K562 (cell line): ENCODE measurements around the gene ZNF490. TPM values are rescaled to one million over a fixed set of nuclear protein-coding genes. Genes with fewer than 3 reads are reported as not detected.

Source experiments
- ARID3A ChIP-seq: IDR thresholded peaks from 2 replicates; pipeline ENCODE4 v1.6.1; 2012; ENCODE audit warnings: low read depth, low read length, improper control_type of control experiment, borderline replicate concordance
- ARNT ChIP-seq, 2 experiments: fragments of 450-650 bp; IDR thresholded peaks; 2 replicates each; pipeline ENCODE4 v1.6.1; 2016; ENCODE audit warnings: mild to moderate bottlenecking in 1 of 2
- CHCHD3 ChIP-seq: fragments of 250-450 bp; sonication (Bioruptor Pico); IDR thresholded peaks from 2 replicates; pipeline ENCODE4 v2.1.2; 2022; ENCODE audit warnings: mild to moderate bottlenecking
- DPF2 ChIP-seq: fragments of 450-650 bp; IDR thresholded peaks from 2 replicates; pipeline ENCODE4 v1.6.1; 2016
- ESRRA ChIP-seq: fragments of 450-650 bp; IDR thresholded peaks from 2 replicates; pipeline ENCODE4 v1.6.1; 2014; ENCODE audit warnings: low read depth, mild to moderate bottlenecking, moderate library complexity, borderline replicate concordance
- GTF2F1 ChIP-seq: IDR thresholded peaks from 2 replicates; pipeline ENCODE4 v1.6.1; 2011; ENCODE audit warnings: low read depth, low read length, improper control_type of control experiment
- HDAC3 ChIP-seq: fragments of 450-650 bp; IDR thresholded peaks from 2 replicates; pipeline ENCODE4 v1.6.1; 2018; ENCODE audit warnings: borderline replicate concordance, mild to moderate bottlenecking, moderate library complexity; ENCODE audit not compliant: partially characterized antibody
- KLF10 ChIP-seq: fragments of 250-450 bp; sonication (Bioruptor Pico); IDR thresholded peaks from 2 replicates; pipeline ENCODE4 v1.6.1; 2021; ENCODE audit warnings: matching md5 sums
- NCOA1 ChIP-seq: fragments of 450-650 bp; IDR thresholded peaks from 2 replicates; pipeline ENCODE4 v1.6.1; 2016; ENCODE audit warnings: low read depth
- NCOA2 ChIP-seq, 2 experiments: fragments of 450-650 bp; IDR thresholded peaks; 2 replicates each; pipeline ENCODE4 v1.6.1; 2018; ENCODE audit warnings: mild to moderate bottlenecking in 2 of 2, moderate library complexity in 1 of 2; ENCODE audit not compliant: partially characterized antibody in 2 of 2
- NFRKB ChIP-seq: fragments of 450-650 bp; IDR thresholded peaks from 2 replicates; pipeline ENCODE4 v1.6.1; 2016; ENCODE audit warnings: low read depth
- POLR3G ChIP-seq: IDR thresholded peaks from 2 replicates; pipeline ENCODE4 v1.6.1; 2011; ENCODE audit not compliant: insufficient read length, insufficient replicate concordance; ENCODE audit errors: extremely low read depth
- RBM25 ChIP-seq: fragments of 200-400 bp; formaldehyde crosslinking; IDR thresholded peaks from 2 replicates; pipeline ENCODE4 v1.6.1; 2018; ENCODE audit warnings: low read length, low read depth, moderate library complexity; ENCODE audit not compliant: severe bottlenecking
- TEAD1 ChIP-seq, 2 experiments: fragments of 450-650 bp in 1 of 2; sonication (generic) in 1 of 2; formaldehyde crosslinking; IDR thresholded peaks; 2 replicates each; pipeline versions ENCODE4 v1.4.0 to v1.8.0; 2020 to 2022; ENCODE audit warnings: mild to moderate bottlenecking in 2 of 2, missing genetic modification reagents in 1 of 2
- TEAD4 ChIP-seq, 2 experiments: sonication (generic) in 1 of 2; formaldehyde crosslinking in 1 of 2; IDR thresholded peaks; 2 replicates each; pipeline versions ENCODE4 v1.6.1 to v1.8.0; 2012 to 2022; ENCODE audit warnings: borderline replicate concordance in 1 of 2, inconsistent platforms in 1 of 2, low read length in 1 of 2, mild to moderate bottlenecking in 1 of 2, missing genetic modification reagents in 1 of 2
- TSC22D4 ChIP-seq: fragments of 450-650 bp; IDR thresholded peaks from 2 replicates; pipeline ENCODE4 v1.6.1; 2016; ENCODE audit warnings: missing genetic modification characterization, missing biosample characterization, control low read depth
- ZBTB17 ChIP-seq: fragments of 450-650 bp; formaldehyde crosslinking; IDR thresholded peaks from 2 replicates; pipeline ENCODE4 v1.4.0; 2020; ENCODE audit warnings: mild to moderate bottlenecking
- ZNF146 ChIP-seq: IDR thresholded peaks from one replicate; pipeline ENCODE4 v1.6.1; 2018; ENCODE audit warnings: missing compliant biosample characterization; ENCODE audit not compliant: unreplicated experiment
- ZNF3 ChIP-seq: fragments of 250-450 bp; sonication (Bioruptor Pico); IDR thresholded peaks from 2 replicates; pipeline ENCODE4 v1.5.0; 2021; ENCODE audit warnings: mild to moderate bottlenecking, moderate library complexity
- ZNF316 ChIP-seq: fragments of 450-650 bp; IDR thresholded peaks from 2 replicates; pipeline ENCODE4 v1.6.1; 2016
- ZNF324 ChIP-seq: fragments of 250-450 bp; sonication (Bioruptor Pico); IDR thresholded peaks from 2 replicates; pipeline ENCODE4 v1.4.0; 2020; ENCODE audit warnings: mild to moderate bottlenecking
- ZNF740 ChIP-seq, 3 experiments: fragments of 200-800 bp in 1 of 3; sonication (Bioruptor generic) in 1 of 3; sonication (generic) in 1 of 3; formaldehyde crosslinking in 1 of 3; IDR thresholded peaks; 2 replicates each; pipeline versions ENCODE4 v1.6.1 to v1.8.0; 2016 to 2022; ENCODE audit warnings: mild to moderate bottlenecking in 2 of 3, missing compliant biosample characterization in 2 of 3, missing genetic modification characterization in 2 of 3, missing genetic modification reagents in 1 of 3
- polyA plus RNA-seq, 8 experiments: library from polyadenylated mRNA; depleted of rRNA in 4 of 8; stranded (reverse) in 5 of 8; unstranded in 3 of 8; fragments of >200 nt; fragmentation: Nextera tagmentation in 2 of 8; fragmentation: Illumina TruSeq in 1 of 8; extraction: Ambion mirVana in 2 of 8; extraction: Trizol in 1 of 8; gene quantifications; 2 replicates each; pipeline versions ENCODE4 v1.2.1 to v1.2.3, GENCODE V29; 2011 to 2014; ENCODE audit warnings: inconsistent platforms in 1 of 8, missing spikeins in 1 of 8
- total RNA-seq, 7 experiments: library from RNA; depleted of rRNA in 6 of 7; stranded (reverse); fragments of >200 nt in 6 of 7; fragmentation: Illumina TruSeq in 2 of 7; extraction: Trizol in 2 of 7; gene quantifications; 2 replicates each; pipeline versions ENCODE4 v1.2.1 to v1.2.3, GENCODE V29; 2011 to 2021; ENCODE audit warnings: low replicate concordance in 1 of 7
- TF ChIP-seq, protein P1 (sequence below): fragments of 250-450 bp; sonication (Bioruptor Pico); IDR thresholded peaks from 2 replicates; pipeline ENCODE4 v1.5.1; 2021; ENCODE audit warnings: mild to moderate bottlenecking
- TF ChIP-seq, protein P2 (sequence below): fragments of 450-650 bp; IDR thresholded peaks from 2 replicates; pipeline ENCODE4 v1.6.1; 2016; ENCODE audit warnings: low read depth, mild to moderate bottlenecking, moderate library complexity

Gene ZNF490
- total and polyA plus RNA-seq, 9 of the 15 experiments (the other 6 are each of a cell fraction or from before 2014, with no cell fraction given), result 0.90 to 8.3 (median 4.4) TPM

DNA sequence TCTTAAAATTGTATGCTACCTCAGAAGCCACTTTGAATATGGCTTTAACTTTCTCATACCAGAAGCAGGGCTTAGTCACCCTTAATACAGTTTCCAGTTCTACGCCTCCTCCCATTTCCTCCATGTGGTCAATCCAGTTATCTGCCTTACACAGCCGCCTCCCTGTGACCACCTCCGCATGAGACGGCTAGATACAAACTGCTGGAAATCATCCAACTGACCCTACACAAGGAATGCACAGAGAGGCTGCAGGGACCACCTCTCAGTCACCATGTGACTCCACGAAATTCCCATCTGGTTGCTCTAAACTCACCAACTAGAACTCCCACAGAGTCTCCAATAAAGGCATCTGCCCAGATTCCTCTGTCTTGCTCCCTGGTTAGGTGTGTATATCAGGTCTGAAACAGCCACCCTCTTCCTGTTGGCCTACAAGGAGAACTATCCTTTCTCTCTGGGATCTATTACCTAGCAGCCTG, 66.2 kb downstream of the ZNF490 start (continued):
- TF ChIP-seq NCOA1, result peak; percentile 80
- no peak for TF ChIP-seq NFRKB
- peak; percentile 67 for TF ChIP-seq ZNF316
- peak; percentile 50 to 85; a peak in 3 of 4 replicates for TF ChIP-seq TEAD1 (CRISPR knock-in tag; IDR thresholded peaks at IDR 0.05)
- no peak for TF ChIP-seq POLR3G
- no peak for TF ChIP-seq NCOA2 (IDR thresholded peaks at IDR 0.05; ENCODE audit: partially characterized antibody in 2 of 2)
- TF ChIP-seq ZNF740 (CRISPR knock-in tag; IDR thresholded peaks at IDR 0.05), result no peak
- TF ChIP-seq ZNF740 (tag; IDR thresholded peaks at IDR 0.05), result no peak
- TF ChIP-seq ZBTB17 (CRISPR knock-in tag), result peak; percentile 73; the same call in 1 of the 2 replicates
- peak; percentile 64 for TF ChIP-seq HDAC3
- TF ChIP-seq ESRRA, result peak; percentile 85; the same call in 1 of the 2 replicates
- TF ChIP-seq ARNT (IDR thresholded peaks at IDR 0.05), result peak; percentile 81 to 83; a peak in 3 of 4 replicates
- TF ChIP-seq TEAD4 (IDR thresholded peaks at IDR 0.05; ENCODE audit: low read length), result peak; percentile 98
- TF ChIP-seq TEAD4 (CRISPR knock-in tag; IDR thresholded peaks at IDR 0.05; ENCODE audit: borderline replicate concordance), result no peak
- TF ChIP-seq ZNF3, result no peak
- no peak for TF ChIP-seq TSC22D4 (tag)
- TF ChIP-seq GTF2F1, result no peak
- no peak for TF ChIP-seq ZNF146 (CRISPR knock-in tag)
- peak; percentile 98 for TF ChIP-seq DPF2
- no peak for TF ChIP-seq RBM25
- TF ChIP-seq KLF10 (CRISPR knock-in tag), result no peak
- TF ChIP-seq ZNF324 (CRISPR knock-in tag), result no peak
- TF ChIP-seq, protein P1, sequence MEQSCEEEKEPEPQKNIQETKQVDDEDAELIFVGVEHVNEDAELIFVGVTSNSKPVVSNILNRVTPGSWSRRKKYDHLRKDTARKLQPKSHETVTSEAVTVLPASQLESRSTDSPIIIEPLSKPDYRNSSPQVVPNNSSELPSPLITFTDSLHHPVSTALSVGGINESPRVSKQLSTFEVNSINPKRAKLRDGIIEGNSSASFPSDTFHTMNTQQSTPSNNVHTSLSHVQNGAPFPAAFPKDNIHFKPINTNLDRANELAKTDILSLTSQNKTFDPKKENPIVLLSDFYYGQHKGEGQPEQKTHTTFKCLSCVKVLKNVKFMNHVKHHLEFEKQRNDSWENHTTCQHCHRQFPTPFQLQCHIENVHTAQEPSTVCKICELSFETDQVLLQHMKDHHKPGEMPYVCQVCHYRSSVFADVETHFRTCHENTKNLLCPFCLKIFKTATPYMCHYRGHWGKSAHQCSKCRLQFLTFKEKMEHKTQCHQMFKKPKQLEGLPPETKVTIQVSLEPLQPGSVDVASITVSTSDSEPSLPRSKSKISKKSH (CRISPR knock-in tag), result no peak
- no peak for TF ChIP-seq ARID3A
- TF ChIP-seq CHCHD3, result no peak
- TF ChIP-seq, protein P2, sequence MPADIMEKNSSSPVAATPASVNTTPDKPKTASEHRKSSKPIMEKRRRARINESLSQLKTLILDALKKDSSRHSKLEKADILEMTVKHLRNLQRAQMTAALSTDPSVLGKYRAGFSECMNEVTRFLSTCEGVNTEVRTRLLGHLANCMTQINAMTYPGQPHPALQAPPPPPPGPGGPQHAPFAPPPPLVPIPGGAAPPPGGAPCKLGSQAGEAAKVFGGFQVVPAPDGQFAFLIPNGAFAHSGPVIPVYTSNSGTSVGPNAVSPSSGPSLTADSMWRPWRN, result no peak; the same call in 1 of the 2 replicates
